Gastroesophageal sphincter (tissue), 4 donors: ENCODE data around the gene AFF2. TPM values are rescaled to one million over a fixed set of nuclear protein-coding genes. Genes with fewer than 3 reads are reported as not detected.

Experiments used
- ATAC-seq: fragments of 150-250 bp; one replicate; pipeline ENCODE4 v1.9.1; 2016; ENCODE audit warnings: mild to moderate bottlenecking, moderate library complexity
- H3K27ac ChIP-seq, 4 donors: fragments of 200-600 bp; sonication (generic) in 3 of 4; 1 replicate in 3 of 4; 2 replicates in 1 of 4; pipeline ENCODE4 v1.5.1; 2016 to 2019
- H3K27me3 ChIP-seq: fragments of 200-600 bp; sonication (generic); one replicate; pipeline ENCODE4 v1.5.1; 2019
- H3K36me3 ChIP-seq, 2 donors: fragments of 200-600 bp; sonication (generic); one replicate each; pipeline ENCODE4 v1.5.1; 2019; ENCODE audit warnings: control low read depth in 1 of 2
- H3K4me1 ChIP-seq, 3 donors: fragments of 200-600 bp; sonication (generic); 1 replicate in 2 of 3; 2 replicates in 1 of 3; pipeline ENCODE4 v1.5.1; 2016 to 2019; ENCODE audit warnings: control low read depth in 2 of 3
- H3K4me3 ChIP-seq, 2 donors: fragments of 200-600 bp; sonication (generic); one replicate each; pipeline ENCODE4 v1.5.1; 2019; ENCODE audit warnings: mild to moderate bottlenecking in 1 of 2, moderate library complexity in 1 of 2
- H3K9me3 ChIP-seq, 3 donors: fragments of 200-600 bp; sonication (generic); one replicate each; pipeline ENCODE4 v1.5.1; 2017 to 2019; ENCODE audit warnings: control low read depth in 2 of 3
- CTCF ChIP-seq, 4 experiments: fragments of 200-600 bp in 2 of 4; fragments of 450-650 bp in 2 of 4; sonication (generic) in 1 of 4; IDR thresholded peaks; one replicate each; pipeline ENCODE4 v1.5.1; 2017 to 2019; ENCODE audit warnings: antibody characterized with exemption in 4 of 4, mild to moderate bottlenecking in 2 of 4, moderate library complexity in 2 of 4
- EP300 ChIP-seq: sonication (generic); formaldehyde crosslinking; IDR thresholded peaks from one replicate; pipeline ENCODE4 v1.6.1; 2017; ENCODE audit warnings: antibody characterized with exemption, mild to moderate bottlenecking
- POLR2A ChIP-seq, 2 donors: fragments of 450-650 bp; IDR thresholded peaks; one replicate each; pipeline ENCODE4 v1.6.1; 2017; ENCODE audit warnings: antibody characterized with exemption in 2 of 2, mild to moderate bottlenecking in 2 of 2, moderate library complexity in 1 of 2
- POLR2AphosphoS5 ChIP-seq: sonication (generic); formaldehyde crosslinking; IDR thresholded peaks from one replicate; pipeline ENCODE4 v1.6.1; 2017; ENCODE audit warnings: antibody characterized with exemption
- WGBS, 2 donors: methylation state at CpG; one replicate each; pipeline ENCODE4 v1.1.5; 2018; ENCODE audit warnings: low coverage in 1 of 2; 5-methylcytosine and 5-hydroxymethylcytosine counted together
- total RNA-seq, 4 donors: library from RNA; depleted of rRNA; stranded (reverse); fragments of >200 nt; gene quantifications; one replicate each; pipeline ENCODE4 v1.1.0, GENCODE V29; 2016

AFF2 gene
- total RNA-seq, 4 donors from 2014 or later, result 1.6 to 6.1 (median 3.6) TPM

DNA sequence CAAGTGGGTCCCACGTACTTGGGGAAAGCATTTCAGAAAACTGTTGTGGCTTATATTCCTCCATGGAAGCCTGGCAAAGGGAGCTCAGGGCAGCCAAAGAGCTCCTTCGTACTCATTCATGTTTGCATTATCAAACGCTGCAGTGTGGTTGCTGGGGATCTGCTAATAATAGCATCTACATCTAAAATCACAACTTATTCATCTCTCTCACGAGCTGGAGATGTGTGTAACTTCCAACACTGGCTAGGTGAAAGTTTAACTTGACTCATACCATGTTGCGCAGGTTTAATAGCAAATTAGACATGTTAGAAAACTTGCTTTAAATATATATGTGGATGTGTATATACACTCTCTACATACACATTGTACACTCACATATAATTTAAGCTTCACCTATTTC is 415.1 kb downstream of the AFF2 start:
- H3K4me1 ChIP-seq, result no peaks in the 10 kb centered on the region
- no peaks in the 10 kb centered on the region for H3K9me3 ChIP-seq
- no peak for ATAC-seq
- no peak for TF ChIP-seq POLR2A (IDR thresholded peaks at IDR 0.05)
- no peak for TF ChIP-seq POLR2AphosphoS5
- no peak for TF ChIP-seq EP300
- no peak for TF ChIP-seq CTCF (IDR thresholded peaks at IDR 0.05)
- H3K27ac ChIP-seq, result no peak overlapping the region
- no peaks in the 10 kb centered on the region for H3K36me3 ChIP-seq
- H3K27me3 ChIP-seq, result no peaks in the 10 kb centered on the region
- no peak overlapping the region for H3K4me3 ChIP-seq
- 43 to 59% methylated on average over 4 to 5 of the region's 5 CpGs for WGBS, 2 donors

- no peak for TF ChIP-seq POLR2A (IDR thresholded peaks at IDR 0.05)
- no peak for TF ChIP-seq EP300
- TF ChIP-seq POLR2AphosphoS5, result no peak
- TF ChIP-seq CTCF (IDR thresholded peaks at IDR 0.05), result no peak
- Histone ChIP-seq H3K36me3 (no peaks in the 10 kb centered on the region), H3K27me3 (no peaks in the 10 kb centered on the region)
Measured at GRCh38 chrX:148917441-148917840, 417.0 kb downstream of the AFF2 start.

GRCh38 chrX:148923631-148924030 is 423.2 kb downstream of the AFF2 start:
- H3K9me3 ChIP-seq, result no peaks in the 10 kb centered on the region
- 44 to 61% methylated on average over 2 of the region's 2 CpGs for WGBS, 2 donors
- H3K4me3 ChIP-seq, result no peak overlapping the region
- no peaks in the 10 kb centered on the region for H3K36me3 ChIP-seq
- TF ChIP-seq POLR2AphosphoS5 (no peak), EP300 (no peak), CTCF (IDR thresholded peaks at IDR 0.05) (no peak), POLR2A (IDR thresholded peaks at IDR 0.05) (no peak)
- ATAC-seq, result no peak
- no peaks in the 10 kb centered on the region for H3K4me1 ChIP-seq
- H3K27ac ChIP-seq, result no peak overlapping the region
- no peaks in the 10 kb centered on the region for H3K27me3 ChIP-seq

More at GRCh38 chrX:148917441-148917840, 417.0 kb downstream of the AFF2 start:
- H3K4me3 ChIP-seq, result no peak overlapping the region
- ATAC-seq, result no peak
- no peaks in the 10 kb centered on the region for H3K4me1 ChIP-seq
- no peak overlapping the region for H3K27ac ChIP-seq
- WGBS, 2 donors, result 100% methylated on average over 2 of the region's 4 CpGs; no CpG with 5 or more reads in 1 of the 2 donors
- no peaks in the 10 kb centered on the region for H3K9me3 ChIP-seq

DNA sequence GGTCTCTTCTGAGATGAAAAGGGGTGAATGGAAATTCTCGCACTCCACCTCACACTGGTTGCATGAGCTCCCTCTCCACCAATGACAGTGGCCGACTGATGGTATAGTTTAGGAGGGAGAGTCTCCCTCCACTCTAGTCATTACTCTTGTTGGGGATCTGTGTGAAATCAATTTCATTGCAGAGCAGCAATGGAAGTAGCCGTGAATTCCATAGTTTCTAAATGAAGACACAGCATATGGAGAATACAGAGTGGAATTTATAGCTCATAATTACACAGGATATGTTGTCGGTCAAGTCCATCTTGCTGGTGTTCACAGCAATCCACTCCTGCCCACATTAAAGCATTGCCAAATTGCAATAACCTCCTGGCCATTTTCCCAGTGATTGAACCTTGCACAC is 426.0 kb downstream of the AFF2 start:
- H3K27me3 ChIP-seq, result no peaks in the 10 kb centered on the region
- no peaks in the 10 kb centered on the region for H3K36me3 ChIP-seq
- TF ChIP-seq POLR2A (IDR thresholded peaks at IDR 0.05) (no peak), EP300 (no peak), POLR2AphosphoS5 (no peak)
- WGBS, 2 donors, result 64 to 83% methylated on average over 2 to 3 of the region's 4 CpGs
- no peaks in the 10 kb centered on the region for H3K9me3 ChIP-seq
- ATAC-seq, result no peak
- no peak overlapping the region for H3K27ac ChIP-seq
- no peak overlapping the region for H3K4me3 ChIP-seq
- H3K4me1 ChIP-seq, result no peaks in the 10 kb centered on the region

GRCh38 chrX:148928811-148929210 is 428.4 kb downstream of the AFF2 start:
- H3K9me3 ChIP-seq, result no peaks in the 10 kb centered on the region
- no peak for TF ChIP-seq EP300
- no peak for ATAC-seq
- H3K4me3 ChIP-seq, result no peak overlapping the region
- H3K27me3 ChIP-seq, result no peaks in the 10 kb centered on the region
- H3K27ac ChIP-seq, result no peak overlapping the region
- 0 to 38% methylated on average over 1 of the region's 1 CpG for WGBS, 2 donors
- no peaks in the 10 kb centered on the region for H3K4me1 ChIP-seq
- H3K36me3 ChIP-seq, result no peaks in the 10 kb centered on the region

- H3K36me3 ChIP-seq, result no peaks in the 10 kb centered on the region
- no peak overlapping the region for H3K27ac ChIP-seq
- no peaks in the 10 kb centered on the region for H3K27me3 ChIP-seq
- TF ChIP-seq POLR2AphosphoS5, result no peak
- TF ChIP-seq POLR2A (IDR thresholded peaks at IDR 0.05), result no peak
- no peak for TF ChIP-seq CTCF (IDR thresholded peaks at IDR 0.05)
- WGBS, 2 donors, result 40 to 100% methylated on average over 1 of the region's 3 CpGs
- no peak overlapping the region for H3K4me3 ChIP-seq
- H3K4me1 ChIP-seq, result no peaks in the 10 kb centered on the region
- no peak for ATAC-seq
- no peaks in the 10 kb centered on the region for H3K9me3 ChIP-seq
Measured at GRCh38 chrX:148929686-148930085, 429.3 kb downstream of the AFF2 start.
